GM12865 (cell line): Measurements from ENCODE around the gene DOCK1.

Experiments used
- DNase-seq: peaks from one replicate; pipeline ENCODE4 v3.0.0; 2010; ENCODE audit warnings: low read depth
- H3K4me3 ChIP-seq: 2 replicates; pipeline ENCODE4 v1.5.1; 2011; ENCODE audit warnings: mild to moderate bottlenecking, low read depth, low read length, control low read depth
- TF ChIP-seq, protein P1 (sequence below): IDR thresholded peaks from 2 replicates; pipeline ENCODE4 v1.5.1; 2011; ENCODE audit warnings: low read length, control low read depth, low read depth, inconsistent platforms; ENCODE audit not compliant: insufficient read depth; ENCODE audit errors: missing control alignments

Gene DOCK1

DNA sequence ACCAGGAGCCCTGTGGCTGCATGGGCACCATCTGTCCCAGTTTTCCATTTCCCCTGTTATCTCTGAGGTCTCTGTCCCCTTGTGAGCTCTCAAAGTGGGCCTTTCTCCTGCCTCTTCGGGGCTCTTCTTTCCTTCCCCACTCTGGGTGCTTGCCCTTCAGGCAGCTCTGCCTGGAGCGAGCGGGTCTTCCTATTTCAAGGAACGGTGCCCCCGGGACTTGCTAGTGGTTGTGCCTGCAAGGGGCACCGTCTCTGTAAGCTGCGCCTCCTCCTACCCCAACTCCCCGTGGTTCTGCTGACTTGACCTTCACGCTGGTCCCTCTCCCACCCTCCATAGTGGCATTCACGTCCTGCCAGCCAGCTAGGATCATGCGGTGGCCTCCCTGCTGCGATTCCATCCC is 110.1 kb downstream of the DOCK1 start:
- no peak for DNase-seq
- TF ChIP-seq, protein P1, sequence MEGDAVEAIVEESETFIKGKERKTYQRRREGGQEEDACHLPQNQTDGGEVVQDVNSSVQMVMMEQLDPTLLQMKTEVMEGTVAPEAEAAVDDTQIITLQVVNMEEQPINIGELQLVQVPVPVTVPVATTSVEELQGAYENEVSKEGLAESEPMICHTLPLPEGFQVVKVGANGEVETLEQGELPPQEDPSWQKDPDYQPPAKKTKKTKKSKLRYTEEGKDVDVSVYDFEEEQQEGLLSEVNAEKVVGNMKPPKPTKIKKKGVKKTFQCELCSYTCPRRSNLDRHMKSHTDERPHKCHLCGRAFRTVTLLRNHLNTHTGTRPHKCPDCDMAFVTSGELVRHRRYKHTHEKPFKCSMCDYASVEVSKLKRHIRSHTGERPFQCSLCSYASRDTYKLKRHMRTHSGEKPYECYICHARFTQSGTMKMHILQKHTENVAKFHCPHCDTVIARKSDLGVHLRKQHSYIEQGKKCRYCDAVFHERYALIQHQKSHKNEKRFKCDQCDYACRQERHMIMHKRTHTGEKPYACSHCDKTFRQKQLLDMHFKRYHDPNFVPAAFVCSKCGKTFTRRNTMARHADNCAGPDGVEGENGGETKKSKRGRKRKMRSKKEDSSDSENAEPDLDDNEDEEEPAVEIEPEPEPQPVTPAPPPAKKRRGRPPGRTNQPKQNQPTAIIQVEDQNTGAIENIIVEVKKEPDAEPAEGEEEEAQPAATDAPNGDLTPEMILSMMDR, result no peak
- no peak overlapping the region for H3K4me3 ChIP-seq

GRCh38 chr10:127016331-127016730 is 111.1 kb downstream of the DOCK1 start:
- TF ChIP-seq, protein P1, result no peak
- H3K4me3 ChIP-seq, result no peak overlapping the region
- DNase-seq, result no peak

GRCh38 chr10:127017541-127018297 is 112.5 kb downstream of the DOCK1 start:
- DNase-seq, result no peak
- TF ChIP-seq, protein P1, result no peak
- no peak overlapping the region for H3K4me3 ChIP-seq

DNA sequence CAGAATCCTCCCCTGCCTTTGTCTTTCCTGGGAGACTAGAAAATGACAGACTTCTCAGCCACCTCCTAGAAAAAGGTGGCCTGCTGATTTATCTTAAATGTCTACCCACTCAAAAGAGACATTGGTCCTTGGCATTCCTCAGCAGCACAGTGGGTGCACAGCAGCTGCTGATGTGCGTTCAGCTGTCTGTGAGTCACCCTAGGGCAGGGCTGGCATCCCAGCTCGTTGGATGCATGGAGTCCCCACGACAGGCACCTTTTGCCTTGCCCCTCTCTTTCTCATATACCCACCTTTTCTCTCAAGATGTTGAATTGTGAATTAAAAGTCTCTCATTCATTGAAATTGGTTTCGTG is 113.0 kb downstream of the DOCK1 start:
- no peak overlapping the region for H3K4me3 ChIP-seq
- no peak for DNase-seq
- TF ChIP-seq, protein P1, result no peak

- TF ChIP-seq, protein P1, result no peak
- no peak for DNase-seq
- H3K4me3 ChIP-seq, result no peak overlapping the region
Observed at GRCh38 chr10:127018766-127019165, 113.5 kb downstream of the DOCK1 start.

- no peak overlapping the region for H3K4me3 ChIP-seq
- DNase-seq, result no peak
- TF ChIP-seq, protein P1, result no peak
Observed at GRCh38 chr10:127020260-127020659, 115.0 kb downstream of the DOCK1 start.

DNA sequence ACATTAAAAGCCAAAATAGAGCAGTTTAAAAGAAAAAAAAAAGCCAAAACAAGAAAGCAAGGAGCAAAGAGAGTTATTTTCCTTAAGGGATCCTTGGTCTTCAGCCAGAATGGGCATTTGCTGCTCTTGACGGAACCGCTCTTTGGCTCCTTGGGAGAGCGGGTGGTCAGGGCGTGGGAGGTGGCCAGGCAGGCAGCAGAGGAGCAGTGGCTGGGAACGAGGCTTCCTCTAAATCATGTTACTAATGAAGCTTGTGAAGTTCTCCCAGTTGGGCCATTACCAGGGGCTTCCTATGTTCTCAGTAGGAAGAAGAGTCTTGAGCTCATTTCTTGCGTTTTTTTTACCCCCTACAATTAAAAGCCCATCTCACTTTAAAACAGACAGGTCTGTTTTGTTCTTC is 116.6 kb downstream of the DOCK1 start:
- TF ChIP-seq, protein P1, result no peak
- DNase-seq, result no peak
- no peak overlapping the region for H3K4me3 ChIP-seq
